ENCODE results near the gene MRPS7. TPM values are rescaled to one million over a fixed set of nuclear protein-coding genes. Genes with fewer than 3 reads are reported as not detected.

The MRPS7 gene
- total and polyA plus RNA-seq, 10 of the 15 experiments (the other 5 are each of a cell fraction or from before 2014, with no cell fraction given), result 88.4 to 217 (median 109) TPM

DNA sequence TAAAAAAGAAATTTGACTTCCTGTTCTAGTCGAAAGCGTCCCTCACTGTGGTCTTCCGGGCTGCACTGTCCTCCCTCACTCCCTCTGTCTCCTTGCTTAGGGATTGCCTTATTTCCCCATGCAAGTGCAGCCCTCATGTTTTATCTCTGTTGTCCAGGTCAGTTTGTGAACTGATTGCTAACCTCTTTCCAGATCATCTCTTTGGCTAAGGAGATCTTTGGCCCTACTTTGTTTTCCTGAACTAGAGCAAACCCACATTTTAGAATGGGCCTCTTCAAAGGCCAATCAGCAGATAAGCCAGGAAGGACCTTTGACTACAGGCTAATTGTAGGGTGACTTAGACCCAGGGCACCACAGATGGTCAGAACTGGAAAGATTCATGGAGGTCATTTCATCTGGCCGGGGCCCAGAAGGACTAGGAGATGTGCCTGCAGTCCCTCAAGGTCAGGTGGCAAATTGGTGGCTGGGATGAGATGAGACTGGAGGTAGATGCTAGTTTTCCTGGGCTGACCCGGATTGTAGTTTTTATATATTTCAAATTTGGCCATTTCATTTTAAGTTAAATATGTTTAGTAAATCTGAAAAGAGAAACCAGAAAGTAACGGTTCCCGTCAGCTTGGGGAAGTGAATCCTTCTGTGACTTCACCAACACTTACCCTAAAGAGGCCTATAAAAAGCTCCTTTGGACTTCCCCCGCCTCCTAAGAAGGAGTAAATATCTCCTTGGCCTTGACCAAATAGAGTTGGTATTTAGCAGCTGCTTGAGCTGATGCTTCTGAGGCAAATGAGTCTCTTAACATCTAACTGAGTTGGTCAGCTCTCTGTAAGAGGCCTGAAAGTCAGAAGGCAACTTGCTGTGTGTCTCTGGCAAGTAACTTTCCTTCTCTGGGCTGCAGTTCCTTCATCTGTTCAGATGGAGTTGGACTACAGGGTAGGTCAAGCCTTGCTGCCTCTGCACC, 33.8 kb downstream of the MRPS7 start (continued):
- TF ChIP-seq, protein P1, sequence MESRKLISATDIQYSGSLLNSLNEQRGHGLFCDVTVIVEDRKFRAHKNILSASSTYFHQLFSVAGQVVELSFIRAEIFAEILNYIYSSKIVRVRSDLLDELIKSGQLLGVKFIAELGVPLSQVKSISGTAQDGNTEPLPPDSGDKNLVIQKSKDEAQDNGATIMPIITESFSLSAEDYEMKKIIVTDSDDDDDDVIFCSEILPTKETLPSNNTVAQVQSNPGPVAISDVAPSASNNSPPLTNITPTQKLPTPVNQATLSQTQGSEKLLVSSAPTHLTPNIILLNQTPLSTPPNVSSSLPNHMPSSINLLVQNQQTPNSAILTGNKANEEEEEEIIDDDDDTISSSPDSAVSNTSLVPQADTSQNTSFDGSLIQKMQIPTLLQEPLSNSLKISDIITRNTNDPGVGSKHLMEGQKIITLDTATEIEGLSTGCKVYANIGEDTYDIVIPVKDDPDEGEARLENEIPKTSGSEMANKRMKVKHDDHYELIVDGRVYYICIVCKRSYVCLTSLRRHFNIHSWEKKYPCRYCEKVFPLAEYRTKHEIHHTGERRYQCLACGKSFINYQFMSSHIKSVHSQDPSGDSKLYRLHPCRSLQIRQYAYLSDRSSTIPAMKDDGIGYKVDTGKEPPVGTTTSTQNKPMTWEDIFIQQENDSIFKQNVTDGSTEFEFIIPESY (IDR thresholded peaks at IDR 0.05), result no peak
- peak; percentile 44 for TF ChIP-seq KLF5 (IDR thresholded peaks at IDR 0.05; ENCODE audit: partially characterized antibody)
- TF ChIP-seq SMARCA5 (IDR thresholded peaks at IDR 0.05), result peak; percentile 100
- TF ChIP-seq STAT1 (conservative IDR thresholded peaks at IDR 0.05), result no peak
- peak; percentile 85 for TF ChIP-seq SMAD1 (IDR thresholded peaks at IDR 0.05; ENCODE audit: low read depth, partially characterized antibody)
- TF ChIP-seq, protein P2, sequence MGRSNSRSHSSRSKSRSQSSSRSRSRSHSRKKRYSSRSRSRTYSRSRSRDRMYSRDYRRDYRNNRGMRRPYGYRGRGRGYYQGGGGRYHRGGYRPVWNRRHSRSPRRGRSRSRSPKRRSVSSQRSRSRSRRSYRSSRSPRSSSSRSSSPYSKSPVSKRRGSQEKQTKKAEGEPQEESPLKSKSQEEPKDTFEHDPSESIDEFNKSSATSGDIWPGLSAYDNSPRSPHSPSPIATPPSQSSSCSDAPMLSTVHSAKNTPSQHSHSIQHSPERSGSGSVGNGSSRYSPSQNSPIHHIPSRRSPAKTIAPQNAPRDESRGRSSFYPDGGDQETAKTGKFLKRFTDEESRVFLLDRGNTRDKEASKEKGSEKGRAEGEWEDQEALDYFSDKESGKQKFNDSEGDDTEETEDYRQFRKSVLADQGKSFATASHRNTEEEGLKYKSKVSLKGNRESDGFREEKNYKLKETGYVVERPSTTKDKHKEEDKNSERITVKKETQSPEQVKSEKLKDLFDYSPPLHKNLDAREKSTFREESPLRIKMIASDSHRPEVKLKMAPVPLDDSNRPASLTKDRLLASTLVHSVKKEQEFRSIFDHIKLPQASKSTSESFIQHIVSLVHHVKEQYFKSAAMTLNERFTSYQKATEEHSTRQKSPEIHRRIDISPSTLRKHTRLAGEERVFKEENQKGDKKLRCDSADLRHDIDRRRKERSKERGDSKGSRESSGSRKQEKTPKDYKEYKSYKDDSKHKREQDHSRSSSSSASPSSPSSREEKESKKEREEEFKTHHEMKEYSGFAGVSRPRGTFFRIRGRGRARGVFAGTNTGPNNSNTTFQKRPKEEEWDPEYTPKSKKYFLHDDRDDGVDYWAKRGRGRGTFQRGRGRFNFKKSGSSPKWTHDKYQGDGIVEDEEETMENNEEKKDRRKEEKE (IDR thresholded peaks at IDR 0.05), result no peak
- TF ChIP-seq, protein P3, sequence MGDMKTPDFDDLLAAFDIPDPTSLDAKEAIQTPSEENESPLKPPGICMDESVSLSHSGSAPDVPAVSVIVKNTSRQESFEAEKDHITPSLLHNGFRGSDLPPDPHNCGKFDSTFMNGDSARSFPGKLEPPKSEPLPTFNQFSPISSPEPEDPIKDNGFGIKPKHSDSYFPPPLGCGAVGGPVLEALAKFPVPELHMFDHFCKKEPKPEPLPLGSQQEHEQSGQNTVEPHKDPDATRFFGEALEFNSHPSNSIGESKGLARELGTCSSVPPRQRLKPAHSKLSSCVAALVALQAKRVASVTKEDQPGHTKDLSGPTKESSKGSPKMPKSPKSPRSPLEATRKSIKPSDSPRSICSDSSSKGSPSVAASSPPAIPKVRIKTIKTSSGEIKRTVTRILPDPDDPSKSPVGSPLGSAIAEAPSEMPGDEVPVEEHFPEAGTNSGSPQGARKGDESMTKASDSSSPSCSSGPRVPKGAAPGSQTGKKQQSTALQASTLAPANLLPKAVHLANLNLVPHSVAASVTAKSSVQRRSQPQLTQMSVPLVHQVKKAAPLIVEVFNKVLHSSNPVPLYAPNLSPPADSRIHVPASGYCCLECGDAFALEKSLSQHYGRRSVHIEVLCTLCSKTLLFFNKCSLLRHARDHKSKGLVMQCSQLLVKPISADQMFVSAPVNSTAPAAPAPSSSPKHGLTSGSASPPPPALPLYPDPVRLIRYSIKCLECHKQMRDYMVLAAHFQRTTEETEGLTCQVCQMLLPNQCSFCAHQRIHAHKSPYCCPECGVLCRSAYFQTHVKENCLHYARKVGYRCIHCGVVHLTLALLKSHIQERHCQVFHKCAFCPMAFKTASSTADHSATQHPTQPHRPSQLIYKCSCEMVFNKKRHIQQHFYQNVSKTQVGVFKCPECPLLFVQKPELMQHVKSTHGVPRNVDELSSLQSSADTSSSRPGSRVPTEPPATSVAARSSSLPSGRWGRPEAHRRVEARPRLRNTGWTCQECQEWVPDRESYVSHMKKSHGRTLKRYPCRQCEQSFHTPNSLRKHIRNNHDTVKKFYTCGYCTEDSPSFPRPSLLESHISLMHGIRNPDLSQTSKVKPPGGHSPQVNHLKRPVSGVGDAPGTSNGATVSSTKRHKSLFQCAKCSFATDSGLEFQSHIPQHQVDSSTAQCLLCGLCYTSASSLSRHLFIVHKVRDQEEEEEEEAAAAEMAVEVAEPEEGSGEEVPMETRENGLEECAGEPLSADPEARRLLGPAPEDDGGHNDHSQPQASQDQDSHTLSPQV (IDR thresholded peaks at IDR 0.05), result peak; percentile 72; the same call in 1 of the 2 replicates
- TF ChIP-seq TAF1 (IDR thresholded peaks at IDR 0.05; ENCODE audit: borderline replicate concordance, low read depth, low read length), result peak; percentile 84
- TF ChIP-seq, protein P4, sequence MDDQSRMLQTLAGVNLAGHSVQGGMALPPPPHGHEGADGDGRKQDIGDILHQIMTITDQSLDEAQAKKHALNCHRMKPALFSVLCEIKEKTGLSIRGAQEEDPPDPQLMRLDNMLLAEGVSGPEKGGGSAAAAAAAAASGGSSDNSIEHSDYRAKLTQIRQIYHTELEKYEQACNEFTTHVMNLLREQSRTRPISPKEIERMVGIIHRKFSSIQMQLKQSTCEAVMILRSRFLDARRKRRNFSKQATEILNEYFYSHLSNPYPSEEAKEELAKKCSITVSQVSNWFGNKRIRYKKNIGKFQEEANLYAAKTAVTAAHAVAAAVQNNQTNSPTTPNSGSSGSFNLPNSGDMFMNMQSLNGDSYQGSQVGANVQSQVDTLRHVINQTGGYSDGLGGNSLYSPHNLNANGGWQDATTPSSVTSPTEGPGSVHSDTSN (IDR thresholded peaks at IDR 0.05; ENCODE audit: insufficient replicate concordance, low read depth, low read length), result peak; percentile 16
- peak; percentile 83 for TF ChIP-seq IRF4 (IDR thresholded peaks at IDR 0.05; ENCODE audit: low read depth, low read length)
- TF ChIP-seq CHD1 (IDR thresholded peaks at IDR 0.05; ENCODE audit: low read depth, low read length), result peak; percentile 80; the same call in 1 of the 2 replicates
- no peak; the same call in 1 of the 2 replicates for TF ChIP-seq PAX8 (IDR thresholded peaks at IDR 0.05)
- TF ChIP-seq ZNF274 (IDR thresholded peaks at IDR 0.05; ENCODE audit: insufficient read depth, insufficient read length), result no peak
- no peak for TF ChIP-seq HDGF (IDR thresholded peaks at IDR 0.05)
- peak; percentile 93 for TF ChIP-seq TCF12 (IDR thresholded peaks at IDR 0.05; ENCODE audit: low read depth, low read length)
- no peak; the same call in 1 of the 2 replicates for TF ChIP-seq YY1 (IDR thresholded peaks at IDR 0.05; ENCODE audit: low read depth, low read length)
- TF ChIP-seq, protein P5, sequence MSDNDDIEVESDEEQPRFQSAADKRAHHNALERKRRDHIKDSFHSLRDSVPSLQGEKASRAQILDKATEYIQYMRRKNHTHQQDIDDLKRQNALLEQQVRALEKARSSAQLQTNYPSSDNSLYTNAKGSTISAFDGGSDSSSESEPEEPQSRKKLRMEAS (IDR thresholded peaks at IDR 0.05; ENCODE audit: low read depth, low read length), result 0 out of 2 replicates have a peak, but pooled peaks have one; percentile 11
- no peak for TF ChIP-seq NFYA (IDR thresholded peaks at IDR 0.05; ENCODE audit: borderline replicate concordance, low read depth, low read length)
- TF ChIP-seq BACH1 (IDR thresholded peaks at IDR 0.05; ENCODE audit: borderline replicate concordance), result peak; percentile 80; the same call in 1 of the 2 replicates
